Tibial artery (tissue), 4 donors: ENCODE data around the gene HPSE.

Source experiments
- DNase-seq, 2 donors: peaks; one replicate each; pipeline ENCODE4 v3.0.0-alpha.2; 2019
- H3K27ac ChIP-seq, 2 donors: fragments of 200-600 bp; sonication (generic) in 1 of 2; 1 replicate in 1 of 2; 2 replicates in 1 of 2; pipeline ENCODE4 v1.5.1; 2018 to 2019; ENCODE audit warnings: mild to moderate bottlenecking in 1 of 2
- H3K27me3 ChIP-seq, 2 donors: fragments of 200-600 bp; sonication (generic) in 1 of 2; one replicate each; pipeline versions ENCODE4 v1.5.1 to v1.6.0; 2016 to 2019
- H3K36me3 ChIP-seq, 3 donors: fragments of 200-600 bp; sonication (generic) in 2 of 3; one replicate each; pipeline ENCODE4 v1.5.1; 2016 to 2019; ENCODE audit warnings: mild to moderate bottlenecking in 2 of 3
- H3K4me1 ChIP-seq, 4 donors: fragments of 200-600 bp; sonication (generic) in 2 of 4; 1 replicate in 3 of 4; 2 replicates in 1 of 4; pipeline ENCODE4 v1.5.1; 2016 to 2019
- H3K4me3 ChIP-seq, 2 donors: fragments of 200-600 bp; sonication (generic) in 1 of 2; 1 replicate in 1 of 2; 2 replicates in 1 of 2; pipeline ENCODE4 v1.5.1; 2018 to 2019; ENCODE audit warnings: mild to moderate bottlenecking in 2 of 2
- H3K9me3 ChIP-seq, 3 donors: fragments of 200-600 bp; sonication (generic) in 1 of 3; one replicate each; pipeline ENCODE4 v1.5.1; 2016 to 2019
- CTCF ChIP-seq, 2 experiments: fragments of 200-600 bp in 1 of 2; fragments of 450-650 bp in 1 of 2; IDR thresholded peaks; one replicate each; pipeline ENCODE4 v1.5.1; 2017 to 2019; ENCODE audit warnings: antibody characterized with exemption in 2 of 2, mild to moderate bottlenecking in 1 of 2, moderate library complexity in 1 of 2
- intact Hi-C: fragments of 100-400 bp; cut with DNase I; formaldehyde crosslinking; loops from one replicate; pipeline ENCODE4 v1.15.0; 2023; ENCODE audit warnings: low total_unique reads

The HPSE gene

GRCh38 chr4:83371936-83372335 lies 37.3 kb upstream of the HPSE start:
- no peaks in the 10 kb centered on the region for H3K4me1 ChIP-seq
- no peak for TF ChIP-seq CTCF (IDR thresholded peaks at IDR 0.05)
- DNase-seq, result no peak
- intact Hi-C loops, result no loop called here
- H3K27ac ChIP-seq, result no peak overlapping the region
- H3K4me3 ChIP-seq, result no peak overlapping the region
- H3K27me3 ChIP-seq, result no peaks in the 10 kb centered on the region
- no peaks in the 10 kb centered on the region for H3K36me3 ChIP-seq
- no peaks in the 10 kb centered on the region for H3K9me3 ChIP-seq

- Histone ChIP-seq H3K27me3 (no peaks in the 10 kb centered on the region), H3K27ac (no peak overlapping the region), H3K4me1 (no peaks in the 10 kb centered on the region), H3K4me3 (no peak overlapping the region), H3K36me3 (no peaks in the 10 kb centered on the region), H3K9me3 (no peaks in the 10 kb centered on the region)
- DNase-seq, result no peak
- TF ChIP-seq CTCF (IDR thresholded peaks at IDR 0.05), result no peak
- intact Hi-C loops, result no loop called here
These were observed 36.6 kb upstream of the HPSE start for GRCh38 chr4:83371235-83371634.

GRCh38 chr4:83370640-83370906 lies 35.9 kb upstream of the HPSE start:
- TF ChIP-seq CTCF (IDR thresholded peaks at IDR 0.05), result no peak
- no peak for DNase-seq
- intact Hi-C loops, result no loop called here

GRCh38 chr4:83369831-83370639 lies 35.4 kb upstream of the HPSE start:
- H3K27ac ChIP-seq, result no peak overlapping the region
- intact Hi-C loops, result no loop called here
- H3K27me3 ChIP-seq, result no peaks in the 10 kb centered on the region
- DNase-seq, result no peak
- H3K4me1 ChIP-seq, result no peaks in the 10 kb centered on the region
- TF ChIP-seq CTCF (IDR thresholded peaks at IDR 0.05), result no peak
- no peaks in the 10 kb centered on the region for H3K36me3 ChIP-seq
- no peaks in the 10 kb centered on the region for H3K9me3 ChIP-seq
- no peak overlapping the region for H3K4me3 ChIP-seq

More at GRCh38 chr4:83370640-83370906, 35.9 kb upstream of the HPSE start:
- Histone ChIP-seq H3K36me3 (no peaks in the 10 kb centered on the region), H3K4me1 (no peaks in the 10 kb centered on the region), H3K4me3 (no peak overlapping the region), H3K27me3 (no peaks in the 10 kb centered on the region), H3K9me3 (no peaks in the 10 kb centered on the region), H3K27ac (no peak overlapping the region)

GRCh38 chr4:83364312-83364711 lies 29.7 kb upstream of the HPSE start:
- H3K4me1 ChIP-seq, result no peaks in the 10 kb centered on the region
- intact Hi-C loops, result no loop called here
- no peak overlapping the region for H3K4me3 ChIP-seq
- TF ChIP-seq CTCF (IDR thresholded peaks at IDR 0.05), result no peak
- no peaks in the 10 kb centered on the region for H3K36me3 ChIP-seq
- H3K27ac ChIP-seq, result no peak overlapping the region
- no peak for DNase-seq
- H3K27me3 ChIP-seq, result no peaks in the 10 kb centered on the region
- H3K9me3 ChIP-seq, result no peaks in the 10 kb centered on the region
